Measurements from ENCODE around the gene HYAL2.
"Not testable (repeated sequence)": the region's sequence is repeated elsewhere in the genome, so short reads cannot be mapped to it uniquely, and the experiment has no call there.

The HYAL2 gene

DNA sequence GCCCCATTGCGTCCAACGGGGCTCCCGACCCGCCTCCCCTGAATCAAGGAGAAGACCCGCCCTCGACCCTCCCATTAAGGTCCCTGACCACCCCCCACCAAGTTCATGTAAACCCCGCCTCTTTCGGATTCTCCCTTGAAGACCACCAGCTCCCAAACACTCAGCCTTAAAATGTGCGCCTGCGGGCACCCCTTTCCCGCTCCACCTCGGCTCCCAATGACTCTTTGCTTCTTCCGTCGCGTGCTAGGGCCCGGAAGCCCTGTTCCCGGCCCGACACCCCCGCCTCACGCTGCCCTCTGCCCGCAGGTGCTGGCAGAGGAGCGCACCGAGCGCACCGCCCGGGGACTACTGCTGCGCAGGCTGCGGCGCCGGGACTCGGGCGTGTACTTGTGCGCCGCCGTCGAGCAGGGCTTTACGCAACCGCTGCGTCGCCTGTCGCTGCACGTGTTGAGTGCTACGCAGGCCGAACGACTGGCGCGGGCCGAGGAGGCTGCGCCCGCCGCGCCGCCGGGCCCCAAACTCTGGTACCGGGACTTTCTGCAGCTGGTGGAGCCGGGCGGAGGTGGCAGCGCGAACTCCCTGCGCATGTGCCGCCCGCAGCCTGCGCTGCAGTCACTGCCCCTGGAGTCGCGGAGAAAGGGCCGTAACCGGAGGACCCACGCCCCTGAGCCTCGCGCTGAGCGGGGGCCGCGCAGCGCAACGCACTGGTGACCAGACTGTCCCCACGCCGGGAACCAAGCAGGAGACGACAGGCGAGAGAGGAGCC lies 46.4 kb downstream of the HYAL2 start:
- no peak for DNase-seq (ENCODE audit: extremely low spot score)
- TF ChIP-seq, protein P1, sequence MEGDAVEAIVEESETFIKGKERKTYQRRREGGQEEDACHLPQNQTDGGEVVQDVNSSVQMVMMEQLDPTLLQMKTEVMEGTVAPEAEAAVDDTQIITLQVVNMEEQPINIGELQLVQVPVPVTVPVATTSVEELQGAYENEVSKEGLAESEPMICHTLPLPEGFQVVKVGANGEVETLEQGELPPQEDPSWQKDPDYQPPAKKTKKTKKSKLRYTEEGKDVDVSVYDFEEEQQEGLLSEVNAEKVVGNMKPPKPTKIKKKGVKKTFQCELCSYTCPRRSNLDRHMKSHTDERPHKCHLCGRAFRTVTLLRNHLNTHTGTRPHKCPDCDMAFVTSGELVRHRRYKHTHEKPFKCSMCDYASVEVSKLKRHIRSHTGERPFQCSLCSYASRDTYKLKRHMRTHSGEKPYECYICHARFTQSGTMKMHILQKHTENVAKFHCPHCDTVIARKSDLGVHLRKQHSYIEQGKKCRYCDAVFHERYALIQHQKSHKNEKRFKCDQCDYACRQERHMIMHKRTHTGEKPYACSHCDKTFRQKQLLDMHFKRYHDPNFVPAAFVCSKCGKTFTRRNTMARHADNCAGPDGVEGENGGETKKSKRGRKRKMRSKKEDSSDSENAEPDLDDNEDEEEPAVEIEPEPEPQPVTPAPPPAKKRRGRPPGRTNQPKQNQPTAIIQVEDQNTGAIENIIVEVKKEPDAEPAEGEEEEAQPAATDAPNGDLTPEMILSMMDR (IDR thresholded peaks at IDR 0.05; ENCODE audit: control extremely low read depth, extremely low read depth, low read depth, missing control alignments), result no peak
- ChIA-PET POLR2A (no interaction called here), CTCF (no interaction called here)

DNA sequence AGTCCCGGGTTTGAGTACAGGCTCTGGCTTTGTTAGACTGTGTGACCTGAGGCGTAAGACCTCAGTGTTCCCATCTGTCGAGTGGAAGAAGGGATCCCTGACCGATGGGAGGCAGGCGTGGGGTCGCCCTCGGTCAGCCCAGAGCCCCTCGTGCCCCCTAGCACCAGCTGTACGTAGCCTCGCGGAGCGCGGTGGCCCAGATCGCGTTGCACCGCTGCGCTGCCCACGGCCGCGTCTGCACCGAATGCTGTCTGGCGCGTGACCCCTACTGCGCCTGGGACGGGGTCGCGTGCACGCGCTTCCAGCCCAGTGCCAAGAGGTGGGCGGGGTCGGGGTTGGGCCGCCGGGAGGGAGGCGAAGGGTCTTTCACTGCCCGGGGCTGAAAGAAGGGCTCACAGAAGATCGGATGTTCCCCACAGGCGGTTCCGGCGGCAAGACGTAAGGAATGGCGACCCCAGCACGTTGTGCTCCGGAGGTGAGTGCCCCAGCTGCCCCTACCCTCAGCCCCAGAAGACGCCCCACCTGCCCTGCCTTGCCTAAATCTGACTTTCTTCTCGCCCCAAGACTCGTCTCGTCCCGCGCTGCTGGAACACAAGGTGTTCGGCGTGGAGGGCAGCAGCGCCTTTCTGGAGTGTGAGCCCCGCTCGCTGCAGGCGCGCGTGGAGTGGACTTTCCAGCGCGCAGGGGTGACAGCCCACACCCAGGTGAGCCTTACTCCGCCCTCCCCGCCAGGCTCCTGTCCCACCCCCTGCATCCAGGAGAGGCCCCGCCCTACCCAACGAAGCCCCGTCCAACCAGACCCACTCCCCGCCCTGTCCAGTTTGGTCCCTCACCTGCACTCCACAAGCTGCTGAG lies 47.2 kb downstream of the HYAL2 start:
- POLR2A ChIA-PET, result no interaction called here
- CTCF ChIA-PET, result interaction anchor here (0.7 to 2.5 kb wide), 22 partner anchors 9 to 267 kb away, joined by 3 to 18 read pairs (median 4); partner anchors contain the start of genes GNAI2, IFRD2 and TUSC2
- DNase-seq (ENCODE audit: extremely low spot score), result no peak
- TF ChIP-seq, protein P1 (IDR thresholded peaks at IDR 0.05; ENCODE audit: control extremely low read depth, extremely low read depth, low read depth, missing control alignments), result no peak

DNA sequence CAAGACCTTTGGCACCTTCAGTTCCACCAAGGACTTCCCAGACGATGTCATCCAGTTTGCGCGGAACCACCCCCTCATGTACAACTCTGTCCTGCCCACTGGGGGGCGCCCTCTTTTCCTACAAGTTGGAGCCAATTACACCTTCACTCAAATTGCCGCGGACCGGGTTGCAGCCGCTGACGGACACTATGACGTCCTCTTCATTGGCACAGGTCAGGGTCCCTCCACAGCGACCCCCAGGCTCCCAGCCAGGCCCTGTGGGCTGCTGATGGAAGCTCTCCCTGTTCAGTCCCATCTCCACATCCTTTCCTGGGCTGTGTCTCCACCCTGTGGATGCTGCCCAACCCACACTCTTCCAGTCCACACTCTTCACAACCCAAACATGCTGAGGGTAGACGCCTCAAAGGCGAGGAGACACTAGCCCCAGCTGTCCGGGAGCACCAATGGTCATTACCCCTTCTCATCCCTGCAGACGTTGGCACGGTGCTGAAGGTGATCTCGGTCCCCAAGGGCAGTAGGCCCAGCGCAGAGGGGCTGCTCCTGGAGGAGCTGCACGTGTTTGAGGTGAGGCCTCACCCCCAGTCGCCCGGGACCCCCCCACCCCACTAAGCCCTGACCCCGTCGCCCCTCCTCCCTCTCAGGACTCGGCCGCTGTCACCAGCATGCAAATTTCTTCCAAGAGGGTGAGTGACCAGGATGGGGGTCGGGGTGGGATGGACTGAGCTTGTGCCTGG lies 48.0 kb downstream of the HYAL2 start:
- TF ChIP-seq, protein P1 (IDR thresholded peaks at IDR 0.05; ENCODE audit: control extremely low read depth, extremely low read depth, low read depth, missing control alignments), result peak; percentile 76
- CTCF ChIA-PET, result interaction anchor here (0.7 to 2.5 kb wide), 22 partner anchors 9 to 268 kb away, joined by 3 to 18 read pairs (median 4); partner anchors contain the start of genes GNAI2, IFRD2 and TUSC2
- POLR2A ChIA-PET, result no interaction called here
- peak; percentile 71 for DNase-seq (ENCODE audit: extremely low spot score)

DNA sequence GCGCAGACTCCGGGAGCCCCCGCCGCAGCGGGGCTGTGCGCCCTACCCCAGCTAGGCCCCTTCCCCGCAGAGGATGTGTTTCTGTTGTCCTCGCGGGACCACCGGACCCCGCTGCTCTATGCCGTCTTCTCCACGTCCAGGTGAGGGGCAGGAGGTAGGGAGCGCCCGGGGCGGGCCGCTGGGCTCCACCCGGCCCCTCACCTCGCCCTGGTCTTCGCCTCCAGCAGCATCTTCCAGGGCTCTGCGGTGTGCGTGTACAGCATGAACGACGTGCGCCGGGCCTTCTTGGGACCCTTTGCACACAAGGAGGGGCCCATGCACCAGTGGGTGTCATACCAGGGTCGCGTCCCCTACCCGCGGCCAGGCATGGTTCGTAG lies 48.9 kb downstream of the HYAL2 start:
- TF ChIP-seq, protein P1 (IDR thresholded peaks at IDR 0.05; ENCODE audit: control extremely low read depth, extremely low read depth, low read depth, missing control alignments), result no peak
- ChIA-PET POLR2A (no interaction called here), CTCF (interaction anchor here (1.0 to 4.2 kb wide), 6 partner anchors 10 to 81 kb away, joined by 3 to 25 read pairs (median 10); partner anchors contain the start of gene IFRD2)
- no peak for DNase-seq (ENCODE audit: extremely low spot score)

DNA sequence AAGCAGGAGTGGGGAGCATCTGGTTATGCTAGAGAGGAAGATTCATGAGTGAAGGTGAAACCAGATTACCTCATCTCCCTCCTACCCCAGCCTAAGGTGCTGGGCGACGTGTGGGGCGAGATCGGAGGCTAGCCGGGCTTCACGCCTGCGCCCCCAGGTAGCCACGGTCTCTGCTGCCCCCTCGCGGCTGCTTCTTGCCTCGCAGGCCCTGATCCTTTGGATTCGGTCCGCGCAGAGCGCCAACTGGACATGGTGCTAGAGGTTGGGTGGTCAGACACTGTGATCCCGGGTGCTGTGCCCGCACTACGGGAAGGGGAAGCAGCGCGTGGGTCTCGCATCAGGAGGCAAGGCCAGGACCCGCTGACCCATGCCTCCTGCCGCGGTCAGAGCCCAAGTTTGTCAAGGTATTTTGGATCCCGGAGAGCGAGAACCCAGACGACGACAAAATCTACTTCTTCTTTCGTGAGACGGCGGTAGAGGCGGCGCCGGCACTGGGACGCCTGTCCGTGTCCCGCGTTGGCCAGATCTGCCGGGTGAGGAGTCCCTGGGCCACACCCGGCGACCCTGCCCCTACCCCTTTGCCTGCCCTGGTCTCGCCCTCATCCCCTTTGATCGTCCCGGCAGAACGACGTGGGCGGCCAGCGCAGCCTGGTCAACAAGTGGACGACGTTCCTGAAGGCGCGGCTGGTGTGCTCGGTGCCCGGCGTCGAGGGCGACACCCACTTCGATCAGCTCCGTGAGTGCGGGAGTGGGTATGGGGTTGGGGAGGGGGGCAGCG lies 49.4 kb downstream of the HYAL2 start:
- CTCF ChIA-PET, result interaction anchor here (1.0 to 4.2 kb wide), 10 partner anchors 11 to 81 kb away, joined by 3 to 25 read pairs (median 7); partner anchors contain the start of gene IFRD2
- TF ChIP-seq, protein P1 (IDR thresholded peaks at IDR 0.05; ENCODE audit: control extremely low read depth, extremely low read depth, low read depth, missing control alignments), result peak; percentile 98
- POLR2A ChIA-PET, result no interaction called here

DNA sequence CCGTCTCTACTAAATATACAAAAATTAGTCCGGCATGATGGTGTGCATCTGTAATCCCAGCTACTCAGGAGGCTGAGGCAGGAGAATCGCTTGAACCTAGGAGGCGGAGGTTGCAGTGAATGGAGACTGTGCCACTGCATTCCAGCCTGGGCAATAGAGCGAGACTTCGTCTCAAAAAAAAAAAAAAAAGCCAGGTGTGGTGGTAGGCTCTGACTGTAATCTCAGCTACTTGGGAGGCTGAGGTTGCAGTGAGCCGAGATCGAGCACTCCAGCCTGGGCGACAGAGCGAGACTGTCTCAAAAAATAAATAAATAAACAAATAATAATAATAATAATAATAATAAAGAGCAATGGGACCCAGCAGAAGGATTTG lies 50.0 kb downstream of the HYAL2 start:
- DNase-seq (ENCODE audit: extremely low spot score), result not testable (repeated sequence)
- ChIA-PET CTCF (interaction anchor here (0.6 to 4.2 kb wide), 10 partner anchors 9 to 80 kb away, joined by 3 to 41 read pairs (median 5); no protein-coding TSS in a partner anchor), POLR2A (interaction anchor here (0.7 kb wide), 2 partner anchors 33 to 35 kb away, joined by 4 to 13 read pairs; no protein-coding TSS in a partner anchor)

More for the DNA sequence above, 49.4 kb downstream of the HYAL2 start:
- peak; percentile 98 for DNase-seq (ENCODE audit: extremely low spot score)
